RPMI7951 (cell line): ENCODE data around the gene PDE3A. TPM values are rescaled to one million over a fixed set of nuclear protein-coding genes. Genes with fewer than 3 reads are reported as not detected.

Experiments used
- DNase-seq: peaks from one replicate; pipeline ENCODE4 v3.0.0-alpha.2; 2012; ENCODE audit warnings: low read depth
- total RNA-seq: library from RNA; depleted of rRNA; stranded (reverse); fragments of >200 nt; shearing (Covaris generic); gene quantifications from 2 replicates; pipeline ENCODE4 v1.2.3, GENCODE V29; 2014

The PDE3A gene
- total RNA-seq, 1 experiment from 2014 or later, result 0.12 TPM

- no peak for DNase-seq
These were observed 332.8 kb downstream of the PDE3A start for GRCh38 chr12:20701106-20701505.

GRCh38 chr12:20704860-20705259 is 336.5 kb downstream of the PDE3A start:
- no peak for DNase-seq

GRCh38 chr12:20711846-20712245 is 343.5 kb downstream of the PDE3A start:
- DNase-seq, result no peak

GRCh38 chr12:20716037-20716436 is 347.7 kb downstream of the PDE3A start:
- DNase-seq, result no peak

GRCh38 chr12:20716985-20717384 is 348.6 kb downstream of the PDE3A start:
- no peak for DNase-seq

- no peak for DNase-seq
These were observed 350.0 kb downstream of the PDE3A start for GRCh38 chr12:20718294-20718693.

- no peak for DNase-seq
These were observed 353.8 kb downstream of the PDE3A start for GRCh38 chr12:20722142-20722541.

GRCh38 chr12:20731274-20731673 is 362.9 kb downstream of the PDE3A start:
- no peak for DNase-seq
